ENCODE results near the gene ARHGEF26.

Gene ARHGEF26

DNA sequence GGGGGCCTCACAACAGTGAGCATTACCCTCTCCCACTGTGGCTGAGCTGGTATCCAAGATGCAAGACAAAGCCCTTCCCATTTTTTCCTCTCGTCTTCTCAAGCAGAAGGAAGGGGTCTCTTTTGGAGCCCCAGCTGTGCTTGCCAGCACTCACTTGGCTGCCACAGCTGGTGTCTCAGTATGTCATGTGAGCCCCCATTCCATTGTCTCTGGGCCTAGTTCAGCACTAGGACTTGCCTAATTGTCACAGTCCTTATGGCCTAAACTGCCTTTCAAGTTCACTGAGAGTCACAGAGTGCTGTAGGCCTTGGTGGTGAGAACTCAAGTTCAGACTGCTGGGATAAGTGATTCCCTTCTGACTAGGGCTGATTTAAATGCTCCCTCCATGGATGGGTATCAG, 89.8 kb downstream of the ARHGEF26 start:
- no peaks in the 10 kb centered on the region for H3K4me1 ChIP-seq (ENCODE audit: insufficient read depth, poor library complexity, severe bottlenecking)
- no peaks in the 10 kb centered on the region for H3K27me3 ChIP-seq (ENCODE audit: insufficient read depth, poor library complexity, severe bottlenecking)
- H3K27ac ChIP-seq (ENCODE audit: poor library complexity, severe bottlenecking) = no peak overlapping the region
- H3K36me3 ChIP-seq (ENCODE audit: low read depth) = no peaks in the 10 kb centered on the region
- TF ChIP-seq, protein P1, sequence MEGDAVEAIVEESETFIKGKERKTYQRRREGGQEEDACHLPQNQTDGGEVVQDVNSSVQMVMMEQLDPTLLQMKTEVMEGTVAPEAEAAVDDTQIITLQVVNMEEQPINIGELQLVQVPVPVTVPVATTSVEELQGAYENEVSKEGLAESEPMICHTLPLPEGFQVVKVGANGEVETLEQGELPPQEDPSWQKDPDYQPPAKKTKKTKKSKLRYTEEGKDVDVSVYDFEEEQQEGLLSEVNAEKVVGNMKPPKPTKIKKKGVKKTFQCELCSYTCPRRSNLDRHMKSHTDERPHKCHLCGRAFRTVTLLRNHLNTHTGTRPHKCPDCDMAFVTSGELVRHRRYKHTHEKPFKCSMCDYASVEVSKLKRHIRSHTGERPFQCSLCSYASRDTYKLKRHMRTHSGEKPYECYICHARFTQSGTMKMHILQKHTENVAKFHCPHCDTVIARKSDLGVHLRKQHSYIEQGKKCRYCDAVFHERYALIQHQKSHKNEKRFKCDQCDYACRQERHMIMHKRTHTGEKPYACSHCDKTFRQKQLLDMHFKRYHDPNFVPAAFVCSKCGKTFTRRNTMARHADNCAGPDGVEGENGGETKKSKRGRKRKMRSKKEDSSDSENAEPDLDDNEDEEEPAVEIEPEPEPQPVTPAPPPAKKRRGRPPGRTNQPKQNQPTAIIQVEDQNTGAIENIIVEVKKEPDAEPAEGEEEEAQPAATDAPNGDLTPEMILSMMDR (IDR thresholded peaks at IDR 0.05; ENCODE audit: poor library complexity, severe bottlenecking) = no peak
- DNase-seq (ENCODE audit: low spot score) (no peak), ATAC-seq (ENCODE audit: low read depth) (no peak)
- H3K4me3 ChIP-seq (ENCODE audit: severe bottlenecking) = no peak overlapping the region
- H3K9me3 ChIP-seq (ENCODE audit: severe bottlenecking) = no peaks in the 10 kb centered on the region

DNA sequence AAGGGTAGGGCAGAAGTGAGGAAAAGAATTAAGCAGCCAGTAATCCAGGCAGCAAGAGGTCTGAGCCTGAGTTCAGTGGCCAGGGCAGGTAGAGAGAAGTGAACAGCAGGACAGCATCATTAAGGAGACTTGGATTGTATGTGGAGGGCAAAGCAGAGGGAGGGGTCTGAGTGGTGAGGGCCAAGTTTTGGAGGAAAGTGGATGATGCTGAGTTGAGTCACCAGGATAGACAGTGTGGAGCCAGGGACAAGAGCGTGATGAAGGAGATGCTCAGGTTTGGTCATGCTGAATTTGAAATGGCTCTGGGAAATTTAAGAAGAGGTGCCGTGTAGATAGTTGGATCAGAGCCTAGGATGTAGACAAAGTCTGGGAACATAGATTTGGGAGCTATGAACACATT, 93.1 kb downstream of the ARHGEF26 start:
- Histone ChIP-seq H3K4me3 (ENCODE audit: severe bottlenecking) (no peak overlapping the region), H3K27me3 (ENCODE audit: insufficient read depth, poor library complexity, severe bottlenecking) (no peaks in the 10 kb centered on the region), H3K27ac (ENCODE audit: poor library complexity, severe bottlenecking) (no peak overlapping the region), H3K36me3 (ENCODE audit: low read depth) (no peaks in the 10 kb centered on the region), H3K9me3 (ENCODE audit: severe bottlenecking) (no peaks in the 10 kb centered on the region), H3K4me1 (ENCODE audit: insufficient read depth, poor library complexity, severe bottlenecking) (no peaks in the 10 kb centered on the region)
- TF ChIP-seq, protein P1 (IDR thresholded peaks at IDR 0.05; ENCODE audit: poor library complexity, severe bottlenecking) = no peak
- no peak for DNase-seq (ENCODE audit: low spot score)
- peak; percentile 33; the same call in 1 of the 3 replicates for ATAC-seq (ENCODE audit: low read depth)

DNA sequence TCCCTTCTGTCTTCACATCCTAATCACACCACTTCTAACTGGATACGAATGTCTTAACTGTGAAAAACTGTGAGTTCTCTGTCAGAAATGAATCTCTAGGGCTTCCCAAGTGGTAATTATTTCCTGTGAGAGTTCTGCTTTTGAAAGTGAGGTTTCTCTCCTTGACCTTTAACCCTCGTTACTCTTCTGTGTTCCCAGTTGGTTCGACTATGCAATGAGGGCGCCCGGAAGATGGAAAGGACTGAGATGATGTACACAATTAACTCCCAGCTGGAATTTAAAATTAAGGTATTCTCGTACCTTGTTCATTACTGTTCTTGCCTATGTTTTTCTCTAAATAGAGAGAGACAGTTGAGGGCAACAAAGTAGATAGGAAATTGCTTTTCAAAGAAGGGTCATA, 96.5 kb downstream of the ARHGEF26 start:
- no peak for ATAC-seq (ENCODE audit: low read depth)
- Histone ChIP-seq H3K36me3 (ENCODE audit: low read depth) (no peaks in the 10 kb centered on the region), H3K4me1 (ENCODE audit: insufficient read depth, poor library complexity, severe bottlenecking) (no peaks in the 10 kb centered on the region), H3K27me3 (ENCODE audit: insufficient read depth, poor library complexity, severe bottlenecking) (no peaks in the 10 kb centered on the region), H3K27ac (ENCODE audit: poor library complexity, severe bottlenecking) (no peak overlapping the region), H3K9me3 (ENCODE audit: severe bottlenecking) (no peaks in the 10 kb centered on the region), H3K4me3 (ENCODE audit: severe bottlenecking) (no peak overlapping the region)
- DNase-seq (ENCODE audit: low spot score) = no peak
- TF ChIP-seq, protein P1 (IDR thresholded peaks at IDR 0.05; ENCODE audit: poor library complexity, severe bottlenecking) = no peak

DNA sequence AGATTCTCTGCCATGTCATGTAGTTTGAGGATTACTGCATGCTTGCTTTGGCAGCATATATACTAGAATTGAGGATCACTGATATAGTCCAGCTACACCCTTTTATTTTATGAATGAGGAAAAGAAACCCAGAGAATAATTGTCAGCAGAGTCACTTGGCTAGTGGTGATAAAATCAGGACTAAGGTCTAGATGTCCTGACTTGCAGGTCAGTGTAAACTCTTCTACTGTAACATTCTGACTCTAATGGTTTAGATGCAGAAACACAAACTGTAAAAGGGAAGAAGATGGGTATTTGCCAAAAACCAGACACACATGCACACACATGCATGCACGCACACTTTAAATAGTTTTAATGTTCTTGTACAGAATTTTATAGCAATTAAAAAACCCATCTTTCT, 97.5 kb downstream of the ARHGEF26 start:
- ATAC-seq (ENCODE audit: low read depth) = no peak
- no peaks in the 10 kb centered on the region for H3K9me3 ChIP-seq (ENCODE audit: severe bottlenecking)
- TF ChIP-seq, protein P1 (IDR thresholded peaks at IDR 0.05; ENCODE audit: poor library complexity, severe bottlenecking) = no peak

DNA sequence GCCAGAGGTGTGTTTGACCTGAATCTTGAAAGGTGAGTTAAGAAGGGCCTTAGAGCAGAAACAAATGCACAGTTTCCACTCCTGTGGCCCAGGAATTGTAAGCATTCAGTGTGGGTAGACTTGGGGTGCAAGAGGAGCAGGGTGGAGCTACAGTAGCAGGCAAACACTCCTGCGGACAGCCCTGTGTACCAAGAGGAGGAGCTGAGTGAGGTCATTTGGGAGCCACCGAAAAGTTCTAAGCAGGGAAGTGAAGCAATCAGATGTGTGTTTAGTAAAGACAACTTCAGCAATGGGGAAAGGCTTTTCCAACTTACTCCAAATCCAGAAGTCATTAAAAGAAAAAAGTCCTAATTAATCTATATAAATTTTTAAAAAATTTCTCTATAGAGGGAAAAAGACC, 99.3 kb downstream of the ARHGEF26 start:
- no peaks in the 10 kb centered on the region for H3K4me1 ChIP-seq (ENCODE audit: insufficient read depth, poor library complexity, severe bottlenecking)
- no peak for DNase-seq (ENCODE audit: low spot score)
- no peak overlapping the region for H3K27ac ChIP-seq (ENCODE audit: poor library complexity, severe bottlenecking)
- no peak overlapping the region for H3K4me3 ChIP-seq (ENCODE audit: severe bottlenecking)
- H3K27me3 ChIP-seq (ENCODE audit: insufficient read depth, poor library complexity, severe bottlenecking) = no peaks in the 10 kb centered on the region
- ATAC-seq (ENCODE audit: low read depth) = no peak
- H3K9me3 ChIP-seq (ENCODE audit: severe bottlenecking) = no peaks in the 10 kb centered on the region
- TF ChIP-seq, protein P1 (IDR thresholded peaks at IDR 0.05; ENCODE audit: poor library complexity, severe bottlenecking) = no peak
- no peaks in the 10 kb centered on the region for H3K36me3 ChIP-seq (ENCODE audit: low read depth)

More for the DNA sequence above, 97.5 kb downstream of the ARHGEF26 start:
- Histone ChIP-seq H3K27ac (ENCODE audit: poor library complexity, severe bottlenecking) (no peak overlapping the region), H3K27me3 (ENCODE audit: insufficient read depth, poor library complexity, severe bottlenecking) (no peaks in the 10 kb centered on the region), H3K4me1 (ENCODE audit: insufficient read depth, poor library complexity, severe bottlenecking) (no peaks in the 10 kb centered on the region), H3K36me3 (ENCODE audit: low read depth) (no peaks in the 10 kb centered on the region), H3K4me3 (ENCODE audit: severe bottlenecking) (no peak overlapping the region)
- DNase-seq (ENCODE audit: low spot score) = no peak
